Measurements from ENCODE around the gene FLT1.

DNA sequence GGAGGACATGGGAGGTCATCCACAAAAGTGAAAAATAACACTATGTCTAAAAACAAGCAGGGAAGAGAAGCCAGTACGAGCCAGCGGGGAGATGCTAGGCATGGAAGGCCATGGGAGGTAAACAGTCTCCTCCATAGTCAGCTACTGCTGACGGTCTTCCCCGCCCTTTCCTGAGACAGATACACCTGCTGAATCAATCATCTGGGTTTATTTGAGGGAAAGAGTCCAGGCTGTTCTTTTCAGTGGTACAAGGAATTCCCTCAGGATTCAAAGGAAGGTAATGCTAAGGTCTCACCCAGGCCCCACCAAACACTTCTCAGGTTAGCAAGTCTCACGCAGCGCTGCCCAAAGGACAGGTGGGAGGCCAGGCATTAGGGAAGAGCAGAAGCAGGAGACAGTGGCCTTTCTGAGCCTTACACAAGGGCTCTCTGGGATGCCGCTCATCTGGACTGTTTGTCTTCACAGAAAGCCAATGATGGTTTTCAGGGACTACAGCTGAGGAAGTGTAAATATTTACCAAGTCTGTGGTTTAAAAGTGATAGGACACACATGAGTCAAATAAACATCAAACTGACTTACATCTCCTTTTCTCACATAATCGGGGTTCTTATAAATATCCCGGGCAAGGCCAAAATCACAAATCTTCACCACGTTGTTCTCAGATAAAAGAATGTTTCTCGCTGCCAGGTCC is 173.9 kb downstream of the FLT1 start:
- TF ChIP-seq, protein P1, sequence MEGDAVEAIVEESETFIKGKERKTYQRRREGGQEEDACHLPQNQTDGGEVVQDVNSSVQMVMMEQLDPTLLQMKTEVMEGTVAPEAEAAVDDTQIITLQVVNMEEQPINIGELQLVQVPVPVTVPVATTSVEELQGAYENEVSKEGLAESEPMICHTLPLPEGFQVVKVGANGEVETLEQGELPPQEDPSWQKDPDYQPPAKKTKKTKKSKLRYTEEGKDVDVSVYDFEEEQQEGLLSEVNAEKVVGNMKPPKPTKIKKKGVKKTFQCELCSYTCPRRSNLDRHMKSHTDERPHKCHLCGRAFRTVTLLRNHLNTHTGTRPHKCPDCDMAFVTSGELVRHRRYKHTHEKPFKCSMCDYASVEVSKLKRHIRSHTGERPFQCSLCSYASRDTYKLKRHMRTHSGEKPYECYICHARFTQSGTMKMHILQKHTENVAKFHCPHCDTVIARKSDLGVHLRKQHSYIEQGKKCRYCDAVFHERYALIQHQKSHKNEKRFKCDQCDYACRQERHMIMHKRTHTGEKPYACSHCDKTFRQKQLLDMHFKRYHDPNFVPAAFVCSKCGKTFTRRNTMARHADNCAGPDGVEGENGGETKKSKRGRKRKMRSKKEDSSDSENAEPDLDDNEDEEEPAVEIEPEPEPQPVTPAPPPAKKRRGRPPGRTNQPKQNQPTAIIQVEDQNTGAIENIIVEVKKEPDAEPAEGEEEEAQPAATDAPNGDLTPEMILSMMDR (IDR thresholded peaks at IDR 0.05), result no peak
- TF ChIP-seq POLR2AphosphoS5 (IDR thresholded peaks at IDR 0.05) (no peak), EP300 (IDR thresholded peaks at IDR 0.05) (no peak), POLR2A (IDR thresholded peaks at IDR 0.05) (no peak)
